ENCODE data around the gene UTS2B. TPM values are rescaled to one million over a fixed set of nuclear protein-coding genes. Genes with fewer than 3 reads are reported as not detected.

The UTS2B gene
- total RNA-seq, 2 donors from 2014 or later: 0.39 TPM; not detected in 1

DNA sequence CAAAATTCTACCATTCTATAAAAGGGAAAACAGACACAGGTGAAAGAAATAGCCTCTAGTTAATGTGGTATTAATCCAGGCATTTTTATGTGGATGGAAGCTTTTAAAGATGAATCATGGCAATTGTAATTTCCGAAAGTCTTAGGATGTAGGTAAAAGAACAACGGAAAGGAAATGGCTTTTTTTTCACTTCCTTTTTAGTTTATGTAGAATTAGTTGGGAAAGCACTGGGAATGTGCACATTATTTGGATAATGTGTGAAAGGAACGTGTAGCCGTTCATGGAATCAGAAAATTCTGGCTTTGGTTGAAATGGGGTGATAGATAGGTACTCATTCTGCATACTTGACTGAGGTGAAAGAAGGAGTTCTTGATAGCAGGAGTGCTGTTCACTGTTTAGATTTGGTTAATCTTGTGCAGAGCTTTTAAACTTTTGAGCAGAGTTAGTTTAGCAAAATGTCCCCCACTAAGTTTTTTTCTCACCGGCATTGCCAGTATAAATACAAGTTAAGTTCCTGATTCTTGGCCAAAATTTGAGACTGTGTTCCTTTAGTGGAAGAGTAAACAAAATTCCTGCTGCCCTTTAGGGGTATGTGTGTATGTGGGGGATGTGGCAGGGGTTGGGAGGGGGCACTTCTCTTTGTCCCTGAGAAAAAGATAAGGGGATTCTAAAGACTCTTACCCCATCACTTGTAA is 20.2 kb upstream of the UTS2B start:
- peak overlapping the region; percentile 52 for H3K27ac ChIP-seq
- H3K9me3 ChIP-seq: no peaks in the 10 kb centered on the region
- TF ChIP-seq, protein P1, sequence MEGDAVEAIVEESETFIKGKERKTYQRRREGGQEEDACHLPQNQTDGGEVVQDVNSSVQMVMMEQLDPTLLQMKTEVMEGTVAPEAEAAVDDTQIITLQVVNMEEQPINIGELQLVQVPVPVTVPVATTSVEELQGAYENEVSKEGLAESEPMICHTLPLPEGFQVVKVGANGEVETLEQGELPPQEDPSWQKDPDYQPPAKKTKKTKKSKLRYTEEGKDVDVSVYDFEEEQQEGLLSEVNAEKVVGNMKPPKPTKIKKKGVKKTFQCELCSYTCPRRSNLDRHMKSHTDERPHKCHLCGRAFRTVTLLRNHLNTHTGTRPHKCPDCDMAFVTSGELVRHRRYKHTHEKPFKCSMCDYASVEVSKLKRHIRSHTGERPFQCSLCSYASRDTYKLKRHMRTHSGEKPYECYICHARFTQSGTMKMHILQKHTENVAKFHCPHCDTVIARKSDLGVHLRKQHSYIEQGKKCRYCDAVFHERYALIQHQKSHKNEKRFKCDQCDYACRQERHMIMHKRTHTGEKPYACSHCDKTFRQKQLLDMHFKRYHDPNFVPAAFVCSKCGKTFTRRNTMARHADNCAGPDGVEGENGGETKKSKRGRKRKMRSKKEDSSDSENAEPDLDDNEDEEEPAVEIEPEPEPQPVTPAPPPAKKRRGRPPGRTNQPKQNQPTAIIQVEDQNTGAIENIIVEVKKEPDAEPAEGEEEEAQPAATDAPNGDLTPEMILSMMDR (IDR thresholded peaks at IDR 0.05): no peak
- H3K4me3 ChIP-seq: no peak overlapping the region
- DNase-seq (ENCODE audit: low spot score): no peak
- H3K4me1 ChIP-seq: peaks cover 0 to 74% of the 10 kb centered on the region in 2 donors
- H3K27me3 ChIP-seq: no peaks in the 10 kb centered on the region
- H3K36me3 ChIP-seq: no peaks in the 10 kb centered on the region

DNA sequence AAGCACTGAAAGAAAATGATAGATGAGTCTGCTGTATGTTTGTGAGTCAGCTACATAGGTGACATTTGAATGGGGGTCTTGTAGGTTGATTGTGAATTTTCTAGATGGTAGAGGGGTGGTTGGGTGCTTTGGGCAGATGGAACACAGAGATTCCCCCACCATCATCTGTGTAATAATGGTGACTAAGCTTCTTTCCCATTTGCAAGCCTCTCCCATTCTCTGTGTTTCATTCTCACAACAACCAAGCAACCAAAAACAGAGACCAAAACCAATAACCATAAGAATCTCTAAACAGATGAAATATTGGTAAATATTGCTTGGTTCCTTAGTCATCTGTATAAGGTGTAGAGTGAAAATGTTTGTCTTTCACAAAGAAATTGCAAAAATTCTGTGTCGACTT is 17.8 kb upstream of the UTS2B start:
- H3K27ac ChIP-seq: no peak overlapping the region
- TF ChIP-seq, protein P1 (IDR thresholded peaks at IDR 0.05): no peak
- peaks cover 0 to 68% of the 10 kb centered on the region in 2 donors for H3K4me1 ChIP-seq
- no peak for DNase-seq (ENCODE audit: low spot score)
- no peaks in the 10 kb centered on the region for H3K27me3 ChIP-seq
- no peaks in the 10 kb centered on the region for H3K9me3 ChIP-seq
- H3K36me3 ChIP-seq: no peaks in the 10 kb centered on the region
- no peak overlapping the region for H3K4me3 ChIP-seq

DNA sequence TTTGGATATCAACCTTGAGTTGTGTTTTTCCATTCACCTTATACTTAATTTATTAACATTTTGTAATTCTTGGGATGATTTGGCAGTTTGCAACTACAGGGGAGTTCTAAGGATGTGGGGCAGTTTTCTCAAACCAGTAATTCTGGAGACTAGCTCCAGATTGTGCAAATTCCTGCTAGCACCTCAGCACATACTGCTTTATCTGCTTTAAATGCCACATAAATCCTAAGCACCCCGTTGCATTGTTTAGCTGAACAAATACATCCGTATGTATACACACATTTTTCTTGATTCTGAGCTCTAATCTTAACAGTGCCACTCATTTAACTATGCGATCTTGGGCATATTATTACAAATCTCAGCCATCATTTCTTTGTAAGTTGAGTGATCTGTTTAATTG is 16.9 kb upstream of the UTS2B start:
- Histone ChIP-seq H3K4me3 (no peak overlapping the region), H3K27me3 (no peaks in the 10 kb centered on the region), H3K9me3 (no peaks in the 10 kb centered on the region), H3K27ac (no peak overlapping the region), H3K36me3 (no peaks in the 10 kb centered on the region), H3K4me1 (peaks cover 0 to 68% of the 10 kb centered on the region in 2 donors)
- TF ChIP-seq, protein P1 (IDR thresholded peaks at IDR 0.05): no peak
- no peak for DNase-seq (ENCODE audit: low spot score)

DNA sequence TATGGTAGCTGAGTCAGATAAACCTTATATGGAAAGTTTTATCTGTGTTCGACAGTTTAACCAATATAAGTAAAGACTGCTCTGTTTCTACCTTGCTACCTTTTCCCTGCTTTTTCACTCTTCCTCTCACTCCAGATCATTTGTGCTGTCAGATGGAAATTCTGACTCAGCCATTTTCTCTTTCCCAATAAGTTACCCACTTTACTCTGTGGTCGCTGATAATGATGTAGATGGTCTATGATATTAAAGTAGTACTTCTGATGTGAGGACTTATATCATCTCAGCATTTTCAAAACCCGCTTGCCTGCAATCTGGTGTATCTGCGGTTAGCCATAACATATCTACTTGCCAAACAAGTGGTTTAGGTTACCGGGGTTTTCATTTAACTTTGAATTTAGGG is 15.0 kb upstream of the UTS2B start:
- H3K9me3 ChIP-seq: no peaks in the 10 kb centered on the region
- H3K27me3 ChIP-seq: no peaks in the 10 kb centered on the region
- no peaks in the 10 kb centered on the region for H3K36me3 ChIP-seq
- no peak for DNase-seq (ENCODE audit: low spot score)
- peaks cover 0 to 67% of the 10 kb centered on the region in 2 donors for H3K4me1 ChIP-seq
- H3K4me3 ChIP-seq: no peak overlapping the region
- H3K27ac ChIP-seq: no peak overlapping the region
- TF ChIP-seq, protein P1 (IDR thresholded peaks at IDR 0.05): no peak

DNA sequence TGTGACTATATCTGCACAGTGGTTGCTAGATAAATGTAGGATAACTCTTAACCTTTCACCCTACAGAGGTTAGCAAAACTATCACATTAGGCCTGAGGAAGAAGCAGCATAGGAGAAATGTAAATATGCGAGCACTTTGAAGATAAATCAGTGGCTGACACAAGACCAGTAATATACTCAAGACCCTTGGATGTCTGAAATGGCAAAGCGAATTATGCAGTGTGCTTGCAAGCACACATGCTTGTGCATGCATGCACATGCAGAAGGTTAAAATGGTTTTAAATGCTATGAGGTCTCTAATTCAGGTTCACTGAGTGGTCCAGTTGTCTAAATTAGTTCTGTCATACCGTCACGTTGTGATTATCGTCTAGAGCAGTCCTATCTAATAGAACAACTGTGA is 13.6 kb upstream of the UTS2B start:
- DNase-seq (ENCODE audit: low spot score): no peak
- no peak overlapping the region for H3K27ac ChIP-seq
- no peaks in the 10 kb centered on the region for H3K36me3 ChIP-seq
- no peak overlapping the region for H3K4me3 ChIP-seq
- H3K27me3 ChIP-seq: no peaks in the 10 kb centered on the region
- TF ChIP-seq, protein P1 (IDR thresholded peaks at IDR 0.05): no peak
- peaks cover 0 to 70% of the 10 kb centered on the region in 2 donors for H3K4me1 ChIP-seq
- no peaks in the 10 kb centered on the region for H3K9me3 ChIP-seq

DNA sequence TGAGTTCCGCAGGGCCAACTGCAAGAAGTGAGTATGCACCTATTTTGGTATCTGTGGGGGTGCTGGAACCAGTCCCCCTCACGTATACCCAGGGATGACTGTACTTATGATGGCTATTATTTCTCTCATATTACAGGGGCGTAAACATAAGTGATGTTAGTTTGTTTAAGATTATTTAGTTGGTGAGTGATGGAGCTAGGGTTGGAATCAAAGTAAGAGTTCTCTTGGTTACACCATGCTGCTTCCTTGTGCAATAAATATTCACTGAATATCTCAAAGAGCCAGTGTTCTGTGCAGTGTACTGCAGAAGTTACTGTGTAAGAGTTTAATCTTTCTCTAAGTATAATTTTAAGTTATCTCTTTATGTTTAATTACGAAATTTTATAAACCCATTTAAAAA is 12.8 kb upstream of the UTS2B start:
- TF ChIP-seq, protein P1 (IDR thresholded peaks at IDR 0.05): no peak
- Histone ChIP-seq H3K27me3 (no peaks in the 10 kb centered on the region), H3K4me1 (peaks cover 0 to 77% of the 10 kb centered on the region in 2 donors), H3K27ac (no peak overlapping the region), H3K4me3 (no peak overlapping the region), H3K36me3 (no peaks in the 10 kb centered on the region), H3K9me3 (no peaks in the 10 kb centered on the region)
- DNase-seq (ENCODE audit: low spot score): no peak
